ENCODE measurements around the gene NOP9.

NOP9 gene

GRCh38 chr14:24355009-24355408, 55.4 kb downstream of the NOP9 start:
- TF ChIP-seq CTCF (conservative IDR thresholded peaks at IDR 0.05; ENCODE audit: low read length): no peak
- no peak for DNase-seq (ENCODE audit: low read depth)
- H3K4me3 ChIP-seq (ENCODE audit: low read length): no peak overlapping the region

GRCh38 chr14:24356208-24356607, 56.6 kb downstream of the NOP9 start:
- no peak for DNase-seq (ENCODE audit: low read depth)
- TF ChIP-seq CTCF (conservative IDR thresholded peaks at IDR 0.05; ENCODE audit: low read length): no peak
- no peak overlapping the region for H3K4me3 ChIP-seq (ENCODE audit: low read length)
